A673 (cell line): Measurements from ENCODE around the gene PLXDC2. TPM values are rescaled to one million over a fixed set of nuclear protein-coding genes. Genes with fewer than 3 reads are reported as not detected.

Source experiments
- BruUV-seq: library from RNA; stranded (reverse); fragments of 400-500 nt; replicated peaks from 2 replicates; lab custom pipeline; 2021; lab: Mats Ljungman, UMichigan
- CTCF ChIA-PET: fragments of 300-600 bp; sonication (Branson Sonifier 250); formaldehyde crosslinking; loops from one replicate; lab custom pipeline; 2022; ENCODE audit warnings: antibody characterized with exemption; lab: Charles Lee
- POLR2A ChIA-PET: fragments of 300-600 bp; sonication (Branson Sonifier 250); formaldehyde crosslinking; loops from one replicate; lab custom pipeline; 2022; ENCODE audit warnings: antibody characterized with exemption; ENCODE audit not compliant: low non-redundant PET; lab: Charles Lee
- DNase-seq: peaks from one replicate; pipeline ENCODE4 v3.0.0-alpha.2; 2015; ENCODE audit warnings: low spot score
- H3K27ac ChIP-seq: fragments of 200-600 bp; sonication (generic); 2 replicates; pipeline ENCODE4 v1.5.1; 2016; ENCODE audit warnings: mixed run types, low read depth, mild to moderate bottlenecking, mixed read lengths, antibody characterized with exemption, low read length; ENCODE audit not compliant: poor library complexity, severe bottlenecking
- H3K27me3 ChIP-seq: fragments of 200-600 bp; sonication (generic); replicated peaks from 2 replicates; pipeline ENCODE4 v1.6.1; 2017; ENCODE audit warnings: mixed run types, low read depth, mild to moderate bottlenecking, mixed read lengths, antibody characterized with exemption, low read length; ENCODE audit not compliant: insufficient read depth, poor library complexity
- H3K36me3 ChIP-seq: fragments of 200-600 bp; sonication (generic); 2 replicates; pipeline ENCODE4 v1.6.1; 2016; ENCODE audit warnings: mixed run types, mild to moderate bottlenecking, mixed read lengths, antibody characterized with exemption, low read length; ENCODE audit not compliant: insufficient read depth, poor library complexity, severe bottlenecking
- H3K4me1 ChIP-seq: fragments of 200-600 bp; sonication (generic); 2 replicates; pipeline ENCODE4 v1.6.1; 2017; ENCODE audit warnings: mixed run types, mild to moderate bottlenecking, mixed read lengths, antibody characterized with exemption, low read length; ENCODE audit not compliant: insufficient read depth, poor library complexity, severe bottlenecking
- H3K4me3 ChIP-seq: fragments of 200-600 bp; sonication (generic); 2 replicates; pipeline ENCODE4 v1.5.1; 2016; ENCODE audit warnings: low read depth, mixed run types, mild to moderate bottlenecking, mixed read lengths, low read length; ENCODE audit not compliant: poor library complexity, severe bottlenecking
- H3K9me3 ChIP-seq: fragments of 200-600 bp; sonication (generic); 2 replicates; pipeline ENCODE4 v1.6.1; 2016; ENCODE audit warnings: mixed run types, low read depth, mild to moderate bottlenecking, mixed read lengths, antibody characterized with exemption, low read length; ENCODE audit not compliant: poor library complexity, severe bottlenecking
- CTCF ChIP-seq: fragments of 300-800, 200-600 bp; sonication (generic); conservative IDR thresholded peaks from 2 replicates; pipeline ENCODE4 v1.5.1; 2017; ENCODE audit warnings: low read depth, mild to moderate bottlenecking, antibody characterized with exemption, low read length, moderate library complexity, mixed read lengths
- EZH2 ChIP-seq: fragments of 200-600 bp; sonication (generic); IDR thresholded peaks from 2 replicates; pipeline ENCODE4 v1.6.1; 2017; ENCODE audit warnings: borderline replicate concordance, low read depth, mild to moderate bottlenecking, mixed read lengths, antibody characterized with exemption, low read length; ENCODE audit not compliant: poor library complexity, severe bottlenecking
- intact Hi-C: fragments of 100-400 bp; cut with micrococcal nuclease; formaldehyde crosslinking; loops from one replicate; pipeline ENCODE4 v1.10.0; 2022; ENCODE audit not compliant: unreplicated experiment
- total RNA-seq: library from RNA; stranded (reverse); gene quantifications from 2 replicates; pipeline ENCODE4 v1.2.3, GENCODE V29; 2021

The PLXDC2 gene
- total RNA-seq, 1 experiment from 2014 or later, result 74.8 TPM

GRCh38 chr10:19869370-19869769 is 53.1 kb downstream of the PLXDC2 start:
- no peak for DNase-seq
- TF ChIP-seq EZH2 (no peak), CTCF (no peak)
- Histone ChIP-seq H3K4me1 (peaks cover 7% of the 10 kb centered on the region), H3K9me3 (no peaks in the 10 kb centered on the region), H3K27ac (no peak overlapping the region), H3K4me3 (no peak overlapping the region), H3K36me3 (peaks cover 3% of the 10 kb centered on the region), H3K27me3 (no peaks in the 10 kb centered on the region)
- BruUV-seq, result no TSS peak
- intact Hi-C loops, result no loop called here
- POLR2A ChIA-PET, result interaction anchor here (0.6 kb wide), 1 partner anchor 76 kb away, joined by 3 read pairs; no protein-coding TSS in a partner anchor
- CTCF ChIA-PET, result no interaction called here

- peaks cover 3% of the 10 kb centered on the region for H3K36me3 ChIP-seq
- no peak overlapping the region for H3K4me3 ChIP-seq
- H3K4me1 ChIP-seq, result peaks cover 9% of the 10 kb centered on the region
- no peak for DNase-seq
- no peaks in the 10 kb centered on the region for H3K27me3 ChIP-seq
- no peak overlapping the region for H3K27ac ChIP-seq
- CTCF ChIA-PET, result no interaction called here
- POLR2A ChIA-PET, result interaction anchor here (0.6 kb wide), 1 partner anchor 651 kb away, joined by 4 read pairs; no protein-coding TSS in a partner anchor
- no peaks in the 10 kb centered on the region for H3K9me3 ChIP-seq
- no peak for TF ChIP-seq CTCF
- TF ChIP-seq EZH2, result no peak
- no TSS peak for BruUV-seq
- intact Hi-C loops, result no loop called here
Measured at GRCh38 chr10:19872504-19873271, 56.5 kb downstream of the PLXDC2 start.

GRCh38 chr10:19874190-19874589 is 58.0 kb downstream of the PLXDC2 start:
- no peak overlapping the region for H3K27ac ChIP-seq
- BruUV-seq, result no TSS peak
- peaks cover 3% of the 10 kb centered on the region for H3K36me3 ChIP-seq
- H3K4me1 ChIP-seq, result peaks cover 10% of the 10 kb centered on the region
- ChIA-PET CTCF (no interaction called here), POLR2A (no interaction called here)
- no peak for TF ChIP-seq CTCF
- no peak for TF ChIP-seq EZH2
- no peak overlapping the region for H3K4me3 ChIP-seq
- H3K9me3 ChIP-seq, result no peaks in the 10 kb centered on the region
- no peaks in the 10 kb centered on the region for H3K27me3 ChIP-seq
- intact Hi-C loops, result no loop called here
- DNase-seq, result no peak
